Spleen (tissue), 7 donors: ENCODE results near the gene ERVK3-1.

Experiments used
- CTCF ChIP-seq, 11 experiments: fragments of 200-600 bp in 7 of 11; fragments of 450-650 bp in 4 of 11; sonication (generic) in 4 of 11; IDR thresholded peaks in 8 of 11; conservative IDR thresholded peaks in 3 of 11; 1 replicate in 7 of 11; 2 replicates in 4 of 11; pipeline versions ENCODE4 v1.4.0 to v1.8.0; 2016 to 2021; ENCODE audit warnings: antibody characterized with exemption in 11 of 11, inconsistent platforms in 4 of 11, mild to moderate bottlenecking in 1 of 11
- POLR2A ChIP-seq, 3 donors: fragments of 450-650 bp; IDR thresholded peaks; one replicate each; pipeline ENCODE4 v1.5.1; 2017; ENCODE audit warnings: antibody characterized with exemption in 3 of 3, mild to moderate bottlenecking in 1 of 3
- POLR2AphosphoS5 ChIP-seq, 3 donors: sonication (generic); formaldehyde crosslinking; IDR thresholded peaks; one replicate each; pipeline ENCODE4 v1.5.1; 2017; ENCODE audit warnings: antibody characterized with exemption in 3 of 3
- donor health status: DM: no; HTN: no; CAD: no; lungs with moderate emphysema.
- donor health status: DM: no; HTN: no; CAD: no.
- donor health status: DM: no; HTN: no; CAD: no.

- TF ChIP-seq CTCF (IDR thresholded peaks at IDR 0.05 in 8 of 11, conservative IDR thresholded peaks at IDR 0.05 in 3 of 11): no peak
- TF ChIP-seq POLR2AphosphoS5 (IDR thresholded peaks at IDR 0.05): no peak
- no peak for TF ChIP-seq POLR2A (IDR thresholded peaks at IDR 0.05)
Observed at GRCh38 chr19:58338336-58338735, 33.2 kb downstream of the ERVK3-1 start.
